Spleen (tissue), 11 donors: ENCODE results near the gene FURIN. TPM values are rescaled to one million over a fixed set of nuclear protein-coding genes. Genes with fewer than 3 reads are reported as not detected.

ENCODE experiments used
- DNase-seq: peaks from one replicate; pipeline ENCODE4 v3.0.0-alpha.2; 2020
- H3K27ac ChIP-seq, 8 donors: fragments of 200-600 bp; sonication (generic) in 7 of 8; 1 replicate in 4 of 8; 2 replicates in 4 of 8; pipeline versions ENCODE4 v1.5.0 to v1.8.0; 2016 to 2021; ENCODE audit warnings: inconsistent platforms in 4 of 8, mild to moderate bottlenecking in 4 of 8, moderate library complexity in 1 of 8
- H3K27me3 ChIP-seq, 7 donors: fragments of 200-600 bp; sonication (generic) in 6 of 7; replicated peaks in 1 of 7; 1 replicate in 4 of 7; 2 replicates in 3 of 7; pipeline versions ENCODE4 v1.5.0 to v1.8.0; 2016 to 2021; ENCODE audit warnings: inconsistent platforms in 3 of 7, mild to moderate bottlenecking in 1 of 7
- H3K36me3 ChIP-seq, 6 donors: fragments of 200-600 bp; sonication (generic) in 5 of 6; 1 replicate in 4 of 6; 2 replicates in 2 of 6; pipeline versions ENCODE4 v1.5.0 to v1.8.0; 2016 to 2021; ENCODE audit warnings: inconsistent platforms in 2 of 6
- H3K4me1 ChIP-seq, 6 donors: fragments of 200-600 bp; sonication (generic) in 5 of 6; 1 replicate in 3 of 6; 2 replicates in 3 of 6; pipeline versions ENCODE4 v1.5.0 to v1.8.0; 2016 to 2021; ENCODE audit warnings: inconsistent platforms in 3 of 6
- H3K4me3 ChIP-seq, 8 donors: fragments of 200-600 bp; sonication (generic) in 7 of 8; 1 replicate in 4 of 8; 2 replicates in 4 of 8; pipeline versions ENCODE4 v1.5.0 to v1.8.0; 2016 to 2021; ENCODE audit warnings: inconsistent platforms in 4 of 8, mild to moderate bottlenecking in 4 of 8, moderate library complexity in 2 of 8
- H3K9me3 ChIP-seq, 8 donors: fragments of 200-600 bp; sonication (generic) in 7 of 8; 1 replicate in 4 of 8; 2 replicates in 4 of 8; pipeline versions ENCODE4 v1.5.0 to v1.8.0; 2016 to 2021; ENCODE audit warnings: inconsistent platforms in 4 of 8
- CTCF ChIP-seq, 11 experiments: fragments of 200-600 bp in 7 of 11; fragments of 450-650 bp in 4 of 11; sonication (generic) in 4 of 11; IDR thresholded peaks in 8 of 11; conservative IDR thresholded peaks in 3 of 11; 1 replicate in 7 of 11; 2 replicates in 4 of 11; pipeline versions ENCODE4 v1.4.0 to v1.8.0; 2016 to 2021; ENCODE audit warnings: antibody characterized with exemption in 11 of 11, inconsistent platforms in 4 of 11, mild to moderate bottlenecking in 1 of 11
- POLR2A ChIP-seq, 3 donors: fragments of 450-650 bp; IDR thresholded peaks; one replicate each; pipeline ENCODE4 v1.5.1; 2017; ENCODE audit warnings: antibody characterized with exemption in 3 of 3, mild to moderate bottlenecking in 1 of 3
- POLR2AphosphoS5 ChIP-seq, 3 donors: sonication (generic); formaldehyde crosslinking; IDR thresholded peaks; one replicate each; pipeline ENCODE4 v1.5.1; 2017; ENCODE audit warnings: antibody characterized with exemption in 3 of 3
- WGBS, 5 donors: extraction: QIAGEN DNeasy Blood & Tissue Kit in 3 of 5; methylation state at CpG; one replicate each; pipeline versions ENCODE4 v1.1.5 to v1.1.7; 2013 to 2018; 5-methylcytosine and 5-hydroxymethylcytosine counted together
- intact Hi-C: fragments of 100-400 bp; cut with DNase I; formaldehyde crosslinking; loops from one replicate; pipeline ENCODE4 v1.15.0; 2023; ENCODE audit warnings: low total_unique reads
- polyA plus RNA-seq, 3 donors: library from polyadenylated mRNA; stranded (reverse); fragments of 200-250 nt; gene quantifications; one replicate each; pipeline ENCODE4 v1.2.1, GENCODE V29; 2013
- total RNA-seq, 7 donors: library from RNA; depleted of rRNA in 3 of 7; stranded (reverse); fragments of >200 nt in 3 of 7; fragmentation: NEBNext Ultra II Directional in 4 of 7; extraction: Animal tissue kit (Norgen Biotek cat#: 25700) in 4 of 7; gene quantifications; one replicate each; pipeline versions ENCODE4 v1.1.0 to v1.2.1, GENCODE V29; 2016 to 2021
- donor health status: healthy with polysubstance abuse.
- donor health status: DM: no; HTN: no; CAD: no; lungs with moderate emphysema.
- donor health status: DM: no; HTN: no; CAD: no.
- donor health status: Bipolar disorder and iron deficiency.
- donor health status: healthy.
- donor health status: DM: no; HTN: no; CAD: no.
- donor health status: DM: yes; HTN: yes; CAD: no.

FURIN gene
- total and polyA plus RNA-seq, 10 donors: 10.0 to 139 (median 79.0) TPM

- no peaks in the 10 kb centered on the region for H3K27me3 ChIP-seq
- WGBS, 5 donors: 51 to 78% (median 62%) methylated on average over 10 of the region's 10 CpGs
- H3K4me1 ChIP-seq: peaks cover 5 to 89% (median 39%) of the 10 kb centered on the region in 6 donors
- no peak for DNase-seq
- TF ChIP-seq POLR2AphosphoS5 (IDR thresholded peaks at IDR 0.05) (no peak), CTCF (IDR thresholded peaks at IDR 0.05 in 8 of 11, conservative IDR thresholded peaks at IDR 0.05 in 3 of 11) (no peak), POLR2A (IDR thresholded peaks at IDR 0.05) (no peak)
- H3K36me3 ChIP-seq: no peaks in the 10 kb centered on the region
- intact Hi-C loops: no loop called here
- H3K4me3 ChIP-seq: no peak overlapping the region
- no peaks in the 10 kb centered on the region for H3K9me3 ChIP-seq
- peak overlapping the region in 5 of 8 donors; percentile 41 to 82 (median 71) for H3K27ac ChIP-seq
Observed at GRCh38 chr15:90859234-90860131, 8.9 kb upstream of the FURIN start.

GRCh38 chr15:90860450-90860849 lies 7.9 kb upstream of the FURIN start:
- Histone ChIP-seq H3K4me3 (no peak overlapping the region), H3K4me1 (peaks cover 5 to 81% (median 34%) of the 10 kb centered on the region in 6 donors), H3K27me3 (no peaks in the 10 kb centered on the region), H3K27ac (peak overlapping the region in 4 of 8 donors; percentile 13 to 82 (median 74)), H3K9me3 (no peaks in the 10 kb centered on the region), H3K36me3 (no peaks in the 10 kb centered on the region)
- WGBS, 5 donors: 79 to 94% (median 92%) methylated on average over 7 of the region's 7 CpGs
- TF ChIP-seq POLR2AphosphoS5 (IDR thresholded peaks at IDR 0.05): no peak
- TF ChIP-seq CTCF (IDR thresholded peaks at IDR 0.05 in 8 of 11, conservative IDR thresholded peaks at IDR 0.05 in 3 of 11): no peak
- no peak for TF ChIP-seq POLR2A (IDR thresholded peaks at IDR 0.05)
- no peak for DNase-seq
- intact Hi-C loops: no loop called here

GRCh38 chr15:90860942-90861675 lies 7.3 kb upstream of the FURIN start:
- WGBS, 5 donors: 73 to 90% (median 83%) methylated on average over 14 of the region's 14 CpGs
- Histone ChIP-seq H3K4me3 (no peak overlapping the region), H3K36me3 (no peaks in the 10 kb centered on the region), H3K27ac (peak overlapping the region in 4 of 8 donors; percentile 13 to 82 (median 74)), H3K9me3 (no peaks in the 10 kb centered on the region), H3K27me3 (no peaks in the 10 kb centered on the region), H3K4me1 (peaks cover 5 to 74% (median 30%) of the 10 kb centered on the region in 6 donors)
- TF ChIP-seq POLR2A (IDR thresholded peaks at IDR 0.05) (no peak), POLR2AphosphoS5 (IDR thresholded peaks at IDR 0.05) (no peak), CTCF (IDR thresholded peaks at IDR 0.05 in 8 of 11, conservative IDR thresholded peaks at IDR 0.05 in 3 of 11) (no peak)
- DNase-seq: no peak
- intact Hi-C loops: no loop called here

GRCh38 chr15:90862487-90862886 lies 5.9 kb upstream of the FURIN start:
- no peak for DNase-seq
- intact Hi-C loops: no loop called here
- H3K4me1 ChIP-seq: peaks cover 0 to 60% (median 16%) of the 10 kb centered on the region in 6 donors
- H3K9me3 ChIP-seq: no peaks in the 10 kb centered on the region
- no peaks in the 10 kb centered on the region for H3K27me3 ChIP-seq
- H3K27ac ChIP-seq: peak overlapping the region in 5 of 8 donors; percentile 46 to 86 (median 77)
- WGBS, 5 donors: 90 to 96% (median 93%) methylated on average over 6 of the region's 6 CpGs
- H3K36me3 ChIP-seq: no peaks in the 10 kb centered on the region
- no peak overlapping the region for H3K4me3 ChIP-seq
- no peak for TF ChIP-seq POLR2A (IDR thresholded peaks at IDR 0.05)
- TF ChIP-seq POLR2AphosphoS5 (IDR thresholded peaks at IDR 0.05): no peak
- TF ChIP-seq CTCF (IDR thresholded peaks at IDR 0.05 in 8 of 11, conservative IDR thresholded peaks at IDR 0.05 in 3 of 11): no peak
